ENCODE measurements around the gene IBA57.

GRCh38 chr1:228174482-228175315 is 9.1 kb downstream of the IBA57 start:
- TF ChIP-seq EZH2 (IDR thresholded peaks at IDR 0.05), result no peak
- no peak for TF ChIP-seq POLR2AphosphoS5 (IDR thresholded peaks at IDR 0.05; ENCODE audit: borderline replicate concordance, low read depth, low read length)
